Measurements from ENCODE around the gene OLFML2A.
A peak's percentile ranks its signal among the peaks of the same experiment; 100 is the strongest.
"Not testable (repeated sequence)": the region's sequence is repeated elsewhere in the genome, so short reads cannot be mapped to it uniquely, and the experiment has no call there.

Gene OLFML2A

GRCh38 chr9:124771021-124771866 lies 5.7 kb upstream of the OLFML2A start, which contains the start of gene NR6A1:
NR6A1 (minus strand) TSS chr9:124771311.
- TF ChIP-seq POLR2A (IDR thresholded peaks at IDR 0.05; ENCODE audit: low read depth, low read length) (peak; percentile 59; the same call in 1 of the 2 replicates), TAF1 (IDR thresholded peaks at IDR 0.05; ENCODE audit: borderline replicate concordance, low read depth, low read length) (peak; percentile 49; the same call in 1 of the 2 replicates), POLR2AphosphoS5 (IDR thresholded peaks at IDR 0.05; ENCODE audit: low read depth, low read length) (no peak)

GRCh38 chr9:124771867-124772679 lies 4.9 kb upstream of the OLFML2A start:
- FAIRE-seq (no peak), DNase-seq (ENCODE audit: insufficient read length) (no peak)
- TF ChIP-seq POLR2AphosphoS5 (IDR thresholded peaks at IDR 0.05; ENCODE audit: low read depth, low read length) (no peak), POLR2A (IDR thresholded peaks at IDR 0.05; ENCODE audit: low read depth, low read length) (no peak), TAF1 (IDR thresholded peaks at IDR 0.05; ENCODE audit: borderline replicate concordance, low read depth, low read length) (no peak)

More at GRCh38 chr9:124771021-124771866, 5.7 kb upstream of the OLFML2A start, which contains the start of gene NR6A1:
- peak; percentile 94 for DNase-seq (ENCODE audit: insufficient read length)
- peak; percentile 98 for FAIRE-seq

- not testable (repeated sequence) for DNase-seq (ENCODE audit: insufficient read length); FAIRE-seq
Measured at GRCh38 chr9:124772877-124773276, 4.1 kb upstream of the OLFML2A start.

- FAIRE-seq (no peak), DNase-seq (ENCODE audit: insufficient read length) (no peak)
- TF ChIP-seq POLR2AphosphoS5 (IDR thresholded peaks at IDR 0.05; ENCODE audit: low read depth, low read length) (no peak), POLR2A (IDR thresholded peaks at IDR 0.05; ENCODE audit: low read depth, low read length) (no peak)
Measured at GRCh38 chr9:124773473-124774128, 3.3 kb upstream of the OLFML2A start.

- peak; percentile 83 for FAIRE-seq
- TF ChIP-seq POLR2AphosphoS5 (IDR thresholded peaks at IDR 0.05; ENCODE audit: low read depth, low read length) (no peak), POLR2A (IDR thresholded peaks at IDR 0.05; ENCODE audit: low read depth, low read length) (no peak), TAF1 (IDR thresholded peaks at IDR 0.05; ENCODE audit: borderline replicate concordance, low read depth, low read length) (no peak)
- DNase-seq (ENCODE audit: insufficient read length): peak; percentile 72
Measured at GRCh38 chr9:124774129-124774978, 2.6 kb upstream of the OLFML2A start.

- DNase-seq (ENCODE audit: insufficient read length): no peak
- FAIRE-seq: no peak
- no peak for TF ChIP-seq POLR2AphosphoS5 (IDR thresholded peaks at IDR 0.05; ENCODE audit: low read depth, low read length)
Measured at GRCh38 chr9:124776618-124776953, 347 bp upstream of the OLFML2A start.

- TF ChIP-seq TAF1 (IDR thresholded peaks at IDR 0.05; ENCODE audit: borderline replicate concordance, low read depth, low read length) (no peak), POLR2AphosphoS5 (IDR thresholded peaks at IDR 0.05; ENCODE audit: low read depth, low read length) (no peak), POLR2A (IDR thresholded peaks at IDR 0.05; ENCODE audit: low read depth, low read length) (no peak)
- no peak for DNase-seq (ENCODE audit: insufficient read length)
- FAIRE-seq: no peak
Measured at GRCh38 chr9:124778575-124779367, 1.8 kb downstream of the OLFML2A start.

- no peak for FAIRE-seq
- DNase-seq (ENCODE audit: insufficient read length): no peak
- no peak for TF ChIP-seq TAF1 (IDR thresholded peaks at IDR 0.05; ENCODE audit: borderline replicate concordance, low read depth, low read length)
Measured at GRCh38 chr9:124779368-124780059, 2.6 kb downstream of the OLFML2A start.

GRCh38 chr9:124780060-124780756 lies 3.3 kb downstream of the OLFML2A start:
- TF ChIP-seq TAF1 (IDR thresholded peaks at IDR 0.05; ENCODE audit: borderline replicate concordance, low read depth, low read length) (no peak), POLR2AphosphoS5 (IDR thresholded peaks at IDR 0.05; ENCODE audit: low read depth, low read length) (no peak), POLR2A (IDR thresholded peaks at IDR 0.05; ENCODE audit: low read depth, low read length) (no peak)
- FAIRE-seq (no peak), DNase-seq (ENCODE audit: insufficient read length) (no peak)

All from GM12892 (cell line).